Panc1 (cell line): Measurements from ENCODE around the gene INAFM2. TPM values are rescaled to one million over a fixed set of nuclear protein-coding genes. Genes with fewer than 3 reads are reported as not detected.

Source experiments
- ATAC-seq: fragments of 200-7000 bp; cut with Tn5 transposase; 2 replicates; pipeline ENCODE4 v1.9.1; 2020; ENCODE audit warnings: mild to moderate bottlenecking, moderate library complexity
- BruUV-seq: library from RNA; stranded (reverse); fragments of 400-500 nt; replicated peaks from 2 replicates; lab custom pipeline; 2021; lab: Mats Ljungman, UMichigan
- CTCF ChIA-PET: fragments of 300-600 bp; sonication (Branson Sonifier 250); formaldehyde crosslinking; loops from one replicate; lab custom pipeline; 2022; ENCODE audit warnings: antibody characterized with exemption; lab: Charles Lee
- POLR2A ChIA-PET: fragments of 300-600 bp; sonication (Branson Sonifier 250); formaldehyde crosslinking; loops from one replicate; lab custom pipeline; 2022; ENCODE audit warnings: antibody characterized with exemption; lab: Charles Lee
- DNase-seq: peaks from one replicate; pipeline ENCODE4 v3.0.0-alpha.2; 2010; ENCODE audit warnings: low read depth, low spot score
- H3K27ac ChIP-seq: 2 replicates; pipeline ENCODE4 v1.5.1; 2011; ENCODE audit warnings: mild to moderate bottlenecking, low read length, inconsistent platforms
- H3K27me3 ChIP-seq: fragments of 200-500 bp; sonication (Bioruptor generic); 2 replicates; pipeline ENCODE4 v1.6.0; 2014; ENCODE audit warnings: low read length, inconsistent platforms; ENCODE audit not compliant: control insufficient read depth, insufficient read depth
- H3K36me3 ChIP-seq: fragments of 200-500 bp; sonication (Bioruptor generic); 2 replicates; pipeline ENCODE4 v1.5.1; 2014; ENCODE audit warnings: inconsistent platforms, mild to moderate bottlenecking, low read length, moderate library complexity; ENCODE audit not compliant: control insufficient read depth, insufficient read depth
- H3K4me1 ChIP-seq: 2 replicates; pipeline ENCODE4 v1.5.1; 2011; ENCODE audit warnings: inconsistent platforms, mild to moderate bottlenecking, low read length, moderate library complexity; ENCODE audit not compliant: control insufficient read depth, insufficient read depth
- H3K4me3 ChIP-seq, 2 experiments: 2 replicates each; pipeline ENCODE4 v1.5.1; 2011 to 2012; ENCODE audit warnings: low read depth in 2 of 2, low read length in 2 of 2, mild to moderate bottlenecking in 2 of 2, inconsistent platforms in 1 of 2, moderate library complexity in 1 of 2
- H3K9me3 ChIP-seq: fragments of 200-500 bp; sonication (Bioruptor generic); 2 replicates; pipeline ENCODE4 v1.5.1; 2014; ENCODE audit warnings: low read depth, mild to moderate bottlenecking, inconsistent platforms, low read length, moderate library complexity; ENCODE audit not compliant: control insufficient read depth, insufficient read depth
- CTCF ChIP-seq: fragments of 450-650 bp; IDR thresholded peaks from 2 replicates; pipeline ENCODE4 v1.5.1; 2017; ENCODE audit warnings: mild to moderate bottlenecking
- POLR2AphosphoS5 ChIP-seq: IDR thresholded peaks from 2 replicates; pipeline ENCODE4 v1.6.1; 2012; ENCODE audit warnings: mild to moderate bottlenecking, low read depth, low read length, moderate library complexity
- REST ChIP-seq, 2 experiments: IDR thresholded peaks; 2 replicates each; pipeline ENCODE4 v1.6.1; 2011 to 2012; ENCODE audit warnings: low read depth in 2 of 2, control low read depth in 1 of 2, low read length in 1 of 2, mild to moderate bottlenecking in 1 of 2, moderate library complexity in 1 of 2; ENCODE audit not compliant: insufficient read depth in 1 of 2
- SIN3A ChIP-seq: IDR thresholded peaks from 2 replicates; pipeline ENCODE4 v1.6.1; 2012; ENCODE audit warnings: low read depth, mild to moderate bottlenecking, low read length, moderate library complexity, borderline replicate concordance; ENCODE audit not compliant: insufficient read depth
- TCF7L2 ChIP-seq: IDR thresholded peaks from 2 replicates; pipeline ENCODE4 v1.6.1; 2011; ENCODE audit warnings: mild to moderate bottlenecking, low read depth, low read length, inconsistent platforms
- in situ Hi-C: cut with HindIII; loops from 2 replicates; pipeline ENCODE4 v1.10.0; 2016; ENCODE audit warnings: low sequenced_read_pairs, low pct_unique_long_range_greater_than_20kb
- intact Hi-C: fragments of 100-400 bp; cut with micrococcal nuclease; formaldehyde crosslinking; loops from one replicate; pipeline ENCODE4 v1.10.0; 2022; ENCODE audit not compliant: unreplicated experiment
- total RNA-seq: library from RNA; stranded (reverse); gene quantifications from one replicate; pipeline ENCODE4 v1.2.1, GENCODE V29; 2021; ENCODE audit not compliant: unreplicated experiment

INAFM2 gene
- total RNA-seq, 1 experiment from 2014 or later, result 10.4 TPM

GRCh38 chr15:40353697-40354096, 30.2 kb downstream of the INAFM2 start:
- Histone ChIP-seq H3K4me1 (peaks cover 7% of the 10 kb centered on the region), H3K36me3 (no peaks in the 10 kb centered on the region), H3K9me3 (no peaks in the 10 kb centered on the region), H3K27ac (no peak overlapping the region), H3K4me3 (no peak overlapping the region), H3K27me3 (no peaks in the 10 kb centered on the region)
- POLR2A ChIA-PET, result no interaction called here
- intact Hi-C loops, result no loop called here
- no TSS peak for BruUV-seq
- CTCF ChIA-PET, result no interaction called here
- in situ Hi-C loops, result no loop called here
- ATAC-seq (no peak), DNase-seq (no peak)
- TF ChIP-seq TCF7L2, result no peak
- no peak for TF ChIP-seq REST (IDR thresholded peaks at IDR 0.05; ENCODE audit: insufficient read depth in 1 of 2, low read depth in 2 of 2, low read length in 1 of 2)
- TF ChIP-seq POLR2AphosphoS5, result no peak
- no peak for TF ChIP-seq CTCF
- TF ChIP-seq SIN3A, result no peak

GRCh38 chr15:40354408-40355171, 31.1 kb downstream of the INAFM2 start:
- ATAC-seq (peak; percentile 44; the same call in 1 of the 2 replicates), DNase-seq (no peak)
- Histone ChIP-seq H3K27ac (no peak overlapping the region; the same call in 1 of the 2 replicates), H3K36me3 (no peaks in the 10 kb centered on the region), H3K4me3 (no peak overlapping the region), H3K9me3 (no peaks in the 10 kb centered on the region), H3K27me3 (no peaks in the 10 kb centered on the region), H3K4me1 (peaks cover 7% of the 10 kb centered on the region)
- in situ Hi-C loops (no loop called here), intact Hi-C loops (no loop called here)
- no TSS peak for BruUV-seq
- POLR2A ChIA-PET, result interaction anchor here (0.7 kb wide), 1 partner anchor 124 kb away, joined by 3 read pairs; no protein-coding TSS in a partner anchor
- TF ChIP-seq CTCF, result peak; percentile 72; the same call in 1 of the 2 replicates
- TF ChIP-seq SIN3A, result no peak
- TF ChIP-seq REST (IDR thresholded peaks at IDR 0.05; ENCODE audit: insufficient read depth in 1 of 2, low read depth in 2 of 2, low read length in 1 of 2), result no peak
- no peak for TF ChIP-seq POLR2AphosphoS5
- no peak for TF ChIP-seq TCF7L2
- CTCF ChIA-PET, result interaction anchor here (0.5 to 0.9 kb wide), 4 partner anchors 10 to 94 kb away, joined by 3 to 10 read pairs (median 4); no protein-coding TSS in a partner anchor
